Dedifferentiated amniotic fluid mesenchymal stem cell (primary cell): ENCODE results near the gene SNPH.
A peak's percentile ranks its signal among the peaks of the same experiment; 100 is the strongest.

Experiments used
- DNase-seq: peaks from one replicate; pipeline ENCODE4 v3.0.0-alpha.2; 2016; ENCODE audit errors: extremely low spot score

SNPH gene

DNA sequence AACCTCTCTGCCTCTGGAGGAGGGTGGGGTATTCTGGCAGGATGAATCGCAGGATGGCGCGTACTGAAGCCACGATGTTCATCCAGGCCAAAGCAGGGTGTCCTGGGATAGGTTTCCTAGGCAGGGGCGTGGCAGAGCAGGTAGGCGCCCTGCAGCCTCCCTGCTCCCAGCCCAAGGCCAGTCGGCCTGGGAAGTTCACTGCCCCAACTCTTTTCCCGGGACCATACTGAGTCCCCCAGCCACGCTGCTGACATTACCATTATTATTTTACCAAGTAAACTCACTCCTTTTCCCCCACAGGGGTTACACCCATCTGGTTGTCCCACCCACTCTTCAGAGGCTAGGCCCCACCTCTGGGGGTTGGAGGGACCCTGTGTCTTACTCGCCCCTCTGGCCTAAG, 41.1 kb downstream of the SNPH start:
- DNase-seq: no peak

DNA sequence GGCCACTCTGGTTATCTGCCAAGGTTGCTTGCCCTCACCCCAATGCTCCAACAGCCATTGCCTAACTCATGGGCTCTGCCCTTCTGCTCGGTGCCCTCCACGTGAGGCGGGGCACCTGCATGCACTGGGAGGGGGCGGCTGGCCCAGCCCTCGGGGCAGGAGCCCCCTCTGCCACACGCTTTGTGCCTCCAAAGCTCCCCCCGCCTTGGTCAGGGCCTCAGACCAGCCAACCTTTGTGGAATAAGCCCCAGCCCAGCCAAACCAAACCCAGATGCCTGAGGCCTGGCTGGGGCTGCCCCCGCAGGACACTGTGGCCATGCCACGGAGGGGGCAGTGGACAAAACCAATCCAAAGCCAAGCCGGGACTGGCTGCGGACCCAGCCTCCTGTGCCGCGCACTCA, 41.5 kb downstream of the SNPH start:
- DNase-seq: no peak

DNA sequence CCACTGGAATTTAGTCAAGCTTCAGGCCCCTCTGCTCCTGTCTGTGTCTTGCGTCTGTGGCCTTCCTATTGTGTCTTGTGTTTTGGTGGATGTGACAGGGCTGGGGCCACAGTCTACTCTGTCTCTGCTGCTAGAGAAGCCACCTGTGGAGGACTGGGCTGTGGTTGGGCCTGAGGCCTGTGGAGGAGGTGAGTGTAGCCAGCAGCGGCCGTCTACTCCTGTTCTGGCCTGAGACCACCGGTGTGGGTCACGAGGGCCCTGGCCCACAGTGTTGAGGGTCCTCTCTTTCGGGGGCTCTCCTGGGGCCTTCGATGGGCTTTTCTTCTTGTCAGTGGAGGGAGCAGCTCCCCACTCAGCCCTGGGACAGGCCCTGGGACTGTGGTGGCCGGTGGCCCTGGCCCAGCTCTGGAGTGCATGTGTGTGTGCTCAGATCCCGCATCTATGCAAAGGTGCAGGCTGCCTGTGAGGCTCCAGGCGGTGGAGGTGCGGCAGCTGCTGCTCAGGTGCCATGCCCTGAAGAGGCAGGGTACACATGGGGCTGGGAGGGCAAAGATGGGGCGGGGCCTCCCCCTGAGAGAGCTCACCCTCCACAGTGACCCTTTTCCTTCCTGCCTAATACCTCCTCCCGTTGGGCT, 42.1 kb downstream of the SNPH start:
- DNase-seq: no peak

DNA sequence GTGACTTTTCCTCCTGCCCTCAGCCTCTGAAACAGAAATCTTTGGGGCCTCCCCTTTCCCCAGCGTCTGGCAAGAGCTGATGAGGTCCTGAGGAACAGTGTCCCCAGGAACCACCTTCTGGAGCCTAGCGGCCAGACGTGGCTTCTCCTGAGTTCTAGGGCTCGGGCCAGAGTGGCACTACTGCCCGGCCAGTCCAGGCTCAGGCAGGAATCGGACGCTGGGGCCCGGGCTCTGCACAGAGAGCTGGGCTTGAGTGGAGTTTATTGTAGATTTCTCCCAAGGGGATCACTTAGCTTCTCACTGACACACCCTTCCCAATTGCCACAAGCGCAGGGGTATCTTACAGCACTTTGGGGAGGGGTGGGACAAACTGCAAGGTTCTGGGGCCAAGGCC, 42.6 kb downstream of the SNPH start:
- DNase-seq: no peak

DNA sequence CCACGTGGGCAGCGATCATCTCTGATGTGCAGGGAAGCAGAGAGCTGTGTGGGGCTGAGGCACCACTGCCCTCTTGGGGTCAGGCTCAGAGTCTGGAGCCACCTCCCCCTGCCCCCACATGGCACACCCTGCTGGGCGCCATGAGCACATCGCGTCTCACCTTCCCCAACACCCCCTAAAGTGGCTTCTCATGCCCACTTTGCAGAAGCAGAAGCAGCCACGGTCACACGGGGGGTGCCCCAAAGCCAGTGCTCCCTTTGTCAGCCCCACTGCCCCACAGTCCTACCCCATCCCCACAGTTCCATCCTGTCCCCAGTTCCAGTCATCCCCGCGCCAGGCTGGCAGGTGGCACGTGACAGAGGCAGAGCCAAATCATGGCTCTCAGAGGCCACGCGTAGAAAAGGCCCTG, 43.3 kb downstream of the SNPH start:
- DNase-seq: no peak

DNA sequence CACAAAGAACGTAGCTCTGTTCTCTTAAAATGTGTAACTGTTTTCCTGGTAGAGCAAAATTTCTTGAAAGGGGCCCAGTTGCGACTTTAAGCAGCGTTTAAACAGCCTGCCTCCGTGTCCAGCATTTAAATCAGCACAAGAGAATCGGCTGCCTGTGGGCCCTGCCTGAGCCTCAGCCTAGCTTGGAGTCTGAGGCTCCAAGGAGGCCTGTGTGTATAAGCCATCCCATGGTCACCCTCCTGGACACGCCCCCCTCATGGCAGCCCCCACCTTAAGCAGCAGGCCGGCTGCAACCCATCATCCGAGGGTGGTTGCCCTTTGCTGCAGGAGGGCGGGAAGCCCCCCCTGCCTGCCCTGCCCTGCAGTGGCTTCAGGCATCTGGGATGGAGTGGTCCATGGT, 44.0 kb downstream of the SNPH start:
- no peak for DNase-seq

DNA sequence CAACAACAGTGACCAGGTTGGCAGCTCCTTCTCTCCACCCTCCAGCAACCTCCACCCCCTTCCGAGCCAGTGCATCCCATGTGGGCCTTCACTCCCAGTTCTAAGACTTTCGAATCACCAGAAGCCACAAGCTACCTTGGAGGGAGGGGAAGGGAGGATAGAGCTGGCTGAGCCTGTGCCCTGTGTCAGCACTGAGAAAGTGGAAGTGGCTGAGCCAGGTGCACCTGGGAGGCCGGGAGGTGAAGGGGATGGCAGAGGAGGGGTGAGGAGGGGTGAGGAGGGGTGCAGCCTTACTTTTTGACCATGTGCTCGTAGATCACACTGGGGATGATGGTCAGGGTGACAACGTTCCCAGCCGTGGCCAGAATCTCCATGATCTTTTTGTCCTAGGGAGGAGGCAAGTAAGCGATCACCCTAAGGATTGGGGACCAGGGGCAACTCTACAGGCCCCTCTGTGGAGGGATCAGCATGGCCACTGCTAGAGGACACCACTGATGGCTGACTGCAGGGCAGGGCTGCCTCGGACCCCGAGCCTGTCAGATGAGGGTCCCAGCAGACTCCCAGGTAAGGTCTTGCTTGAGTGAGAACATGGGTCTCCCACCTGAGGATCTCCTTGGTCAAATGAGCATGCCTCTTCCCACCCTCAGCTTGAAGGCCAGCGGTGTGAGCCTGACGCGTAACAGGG, 44.6 kb downstream of the SNPH start:
- no peak for DNase-seq

DNA sequence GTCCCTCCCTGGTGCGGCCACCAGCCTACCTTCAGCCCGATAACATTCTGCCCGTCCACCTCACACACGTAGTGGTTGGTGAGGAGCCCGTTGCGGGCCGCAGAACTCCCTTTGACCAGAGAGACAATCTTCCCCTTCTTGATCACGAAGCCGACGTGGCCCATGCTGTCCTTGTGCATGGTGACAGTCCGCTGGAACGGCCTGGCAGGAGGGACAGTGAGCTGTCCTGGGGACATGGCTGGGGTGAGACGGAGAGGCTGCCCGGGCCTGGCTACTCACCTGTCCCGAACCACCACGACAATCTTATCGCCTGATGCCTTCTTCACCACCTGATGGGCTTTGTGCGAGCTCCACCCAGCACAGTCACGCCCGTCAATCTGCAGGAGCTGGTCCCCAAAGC, 46.2 kb downstream of the SNPH start:
- no peak for DNase-seq

DNA sequence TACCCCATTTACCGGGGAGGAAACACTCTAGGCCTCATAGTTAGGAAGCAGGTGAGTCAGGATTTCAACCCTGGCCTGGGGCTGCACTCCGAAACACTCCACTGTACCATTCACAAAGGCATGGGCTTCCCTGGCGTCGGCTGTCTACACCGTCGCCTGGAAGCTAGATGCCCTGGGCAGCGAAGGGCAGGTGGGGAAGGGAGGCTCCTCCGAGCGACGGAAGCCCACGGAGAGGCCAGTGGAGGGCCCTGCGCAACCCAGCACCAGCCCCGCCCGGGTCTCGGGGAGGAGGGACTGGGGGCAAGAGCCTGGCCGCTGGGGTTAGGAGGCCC, 46.8 kb downstream of the SNPH start:
- DNase-seq: no peak

DNA sequence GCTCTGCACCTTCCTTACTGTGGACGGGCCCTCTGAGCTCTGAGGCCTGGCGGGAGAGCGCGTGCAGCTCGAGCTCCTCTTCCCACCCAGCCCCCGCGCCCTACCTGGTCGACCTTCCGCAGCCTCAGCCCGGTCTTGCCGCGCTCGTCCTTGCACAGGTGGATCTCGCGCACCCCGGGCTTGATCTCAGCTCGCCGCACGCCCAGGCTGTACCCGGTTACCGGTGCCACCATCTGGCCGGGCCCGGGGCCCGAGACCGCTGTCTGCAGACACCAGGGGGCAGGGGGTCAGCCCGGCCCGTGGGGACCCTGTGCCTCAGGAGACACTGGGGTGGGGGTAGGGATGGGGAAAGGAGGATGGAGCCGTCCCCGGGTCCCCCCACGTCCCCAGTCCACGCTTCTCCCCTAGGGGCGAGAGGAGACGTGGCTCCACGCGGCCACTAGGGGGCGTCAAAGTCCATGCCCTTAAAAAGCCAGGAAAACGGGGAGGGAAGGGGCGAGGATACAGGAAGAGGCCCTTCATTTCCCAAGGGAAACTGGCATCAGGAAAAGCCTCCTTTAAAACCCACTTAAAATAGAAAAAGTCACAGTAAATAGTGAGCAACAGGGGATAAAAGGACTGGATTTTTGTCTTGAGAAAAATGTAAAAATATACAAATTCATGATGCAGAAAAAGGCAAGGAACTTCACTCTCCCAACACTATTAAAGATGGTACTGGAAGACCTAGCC, 47.3 kb downstream of the SNPH start:
- DNase-seq: peak; percentile 68

DNA sequence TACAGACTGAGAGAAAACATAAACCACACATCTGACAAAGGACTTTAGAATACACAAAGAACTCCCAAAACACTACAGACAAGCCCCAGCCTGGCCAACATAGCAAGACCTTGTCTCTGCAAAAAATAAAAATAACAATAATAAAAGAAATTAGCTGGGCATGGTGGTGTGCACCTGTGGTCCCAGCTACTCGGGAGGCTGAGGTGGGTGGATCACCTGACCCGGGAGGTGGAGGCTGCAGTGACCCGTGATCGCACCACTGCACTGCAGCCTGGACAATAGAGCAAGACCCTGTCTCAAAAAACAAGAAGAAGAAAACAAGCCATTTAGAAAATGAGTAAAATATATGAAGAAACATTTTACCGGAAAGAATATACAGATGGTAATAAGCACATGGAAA, 49.7 kb downstream of the SNPH start:
- DNase-seq: no peak

DNA sequence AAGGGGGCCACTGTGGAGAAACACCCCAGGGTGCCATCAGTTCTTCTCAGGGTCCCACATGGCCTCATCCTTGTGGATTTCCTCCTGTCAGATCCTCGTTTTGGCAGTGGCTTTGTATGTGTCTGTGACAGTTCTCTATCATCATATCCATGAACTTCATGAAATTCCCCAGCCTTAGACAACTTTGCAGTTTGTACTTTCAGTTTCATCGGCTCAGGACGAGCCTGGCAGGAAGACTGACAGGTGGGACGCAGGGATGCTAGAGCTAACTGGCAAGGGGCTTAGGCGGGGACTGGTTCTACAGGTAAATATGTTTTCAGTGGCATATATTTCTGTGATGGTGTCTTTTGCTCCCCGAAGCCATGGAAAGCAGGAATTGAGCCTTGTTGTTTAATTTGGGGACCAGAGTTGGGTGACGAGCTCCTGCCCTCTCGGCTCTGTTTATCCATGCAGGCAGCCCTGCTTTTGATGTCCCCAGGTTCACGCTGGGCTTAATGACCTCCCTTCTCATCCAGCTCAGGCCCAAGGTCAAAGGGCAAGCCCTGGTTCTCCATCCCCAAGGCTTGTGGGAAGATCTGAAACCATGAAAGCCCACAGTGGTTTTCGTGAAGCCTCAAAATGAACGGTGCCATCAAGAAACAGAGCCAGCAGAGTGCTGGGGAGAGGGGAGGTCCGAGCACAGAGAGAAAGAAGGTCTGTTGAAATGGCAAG, 51.6 kb downstream of the SNPH start:
- no peak for DNase-seq

DNA sequence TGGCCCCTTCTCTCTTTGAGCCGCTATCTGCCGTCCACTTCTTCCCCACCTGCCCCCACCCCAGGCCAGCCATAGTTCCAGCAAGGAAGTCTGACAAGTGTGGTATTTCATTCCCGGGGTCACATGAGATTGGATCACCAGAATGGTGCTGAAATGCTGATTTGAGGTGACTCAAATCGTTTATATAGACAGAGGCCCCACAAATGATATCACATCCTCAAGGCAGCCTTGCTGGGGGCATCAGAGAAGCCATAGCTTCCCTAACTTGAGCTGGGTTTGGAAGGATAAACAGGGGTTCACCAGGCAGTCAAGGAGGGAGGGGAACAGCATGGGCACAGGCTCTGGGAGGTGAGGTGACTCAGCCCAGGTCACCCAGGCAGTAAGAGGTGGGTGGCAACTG, 53.0 kb downstream of the SNPH start:
- no peak for DNase-seq

DNA sequence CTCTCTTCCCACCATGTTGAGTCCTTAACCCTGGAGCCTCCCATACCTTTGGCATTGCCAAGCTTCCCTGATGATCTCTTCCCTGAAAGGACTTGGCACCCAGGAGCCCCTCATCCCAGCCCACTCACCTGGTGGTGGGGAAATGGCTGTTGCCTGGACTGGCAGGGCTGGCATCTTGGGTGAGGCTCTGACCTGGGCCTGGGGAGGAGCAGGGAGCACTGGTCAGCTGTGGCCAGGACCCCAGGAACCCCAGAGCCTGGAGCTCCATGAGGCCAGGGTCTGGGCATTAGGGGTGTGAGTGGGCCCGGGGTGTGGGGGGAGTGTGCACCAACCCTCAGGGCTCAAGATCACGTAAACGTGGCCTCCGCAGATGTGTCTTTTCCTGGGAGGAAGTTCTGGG, 53.4 kb downstream of the SNPH start:
- no peak for DNase-seq

DNA sequence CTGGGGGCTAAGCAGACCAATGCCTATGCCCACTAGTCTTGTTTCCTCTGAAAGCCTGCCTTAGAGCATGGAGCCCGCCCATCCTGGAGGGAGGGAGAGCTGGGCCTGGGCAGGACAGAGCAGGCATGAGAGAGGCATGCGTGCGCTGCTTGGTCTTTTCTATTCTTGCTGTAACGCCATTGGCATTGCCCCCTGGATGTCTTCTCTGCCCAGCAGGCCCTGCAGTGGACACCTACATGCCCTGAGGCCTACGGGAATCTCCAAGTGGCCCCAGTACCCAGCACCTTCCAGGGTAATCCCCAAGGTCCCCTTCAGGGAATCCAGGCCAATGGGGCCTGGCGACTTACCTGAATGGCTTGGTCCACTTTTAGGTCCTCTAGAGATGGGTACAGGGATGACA, 53.9 kb downstream of the SNPH start:
- no peak for DNase-seq

DNA sequence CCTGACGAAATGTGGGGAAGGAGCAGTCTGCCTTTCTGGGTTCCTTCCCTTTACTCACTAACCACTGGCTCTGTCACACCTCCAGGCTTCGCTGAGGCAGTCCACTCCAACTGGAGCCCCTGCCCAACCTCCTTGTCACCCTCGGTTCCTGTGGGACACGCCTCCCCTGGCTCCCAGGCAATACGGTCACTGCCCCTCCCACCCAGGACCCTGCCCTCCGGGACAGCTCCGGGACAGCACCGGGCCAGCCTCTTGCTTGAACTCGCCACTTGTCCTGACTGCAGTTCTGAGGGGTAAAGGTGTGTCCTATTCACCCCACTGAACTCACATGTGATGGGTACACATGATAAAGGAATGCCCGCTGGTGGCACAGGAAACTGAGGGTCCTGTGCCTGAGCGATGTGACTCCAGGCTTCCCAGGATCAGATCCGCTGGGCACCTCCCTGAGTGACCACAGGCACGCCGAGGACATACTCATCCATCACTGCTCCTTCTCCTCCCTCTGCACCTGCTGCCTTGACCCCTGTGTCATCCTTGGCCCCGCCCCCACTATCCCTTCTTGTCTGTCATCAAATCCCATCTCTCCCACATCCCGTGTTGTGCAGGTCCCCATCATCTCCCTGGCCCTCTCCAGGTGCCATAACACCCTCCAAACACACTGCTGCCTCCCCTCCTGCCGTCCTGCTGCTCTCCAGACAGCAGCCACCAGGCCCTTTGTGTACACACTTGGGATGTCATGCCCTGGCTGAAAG, 55.0 kb downstream of the SNPH start:
- no peak for DNase-seq

DNA sequence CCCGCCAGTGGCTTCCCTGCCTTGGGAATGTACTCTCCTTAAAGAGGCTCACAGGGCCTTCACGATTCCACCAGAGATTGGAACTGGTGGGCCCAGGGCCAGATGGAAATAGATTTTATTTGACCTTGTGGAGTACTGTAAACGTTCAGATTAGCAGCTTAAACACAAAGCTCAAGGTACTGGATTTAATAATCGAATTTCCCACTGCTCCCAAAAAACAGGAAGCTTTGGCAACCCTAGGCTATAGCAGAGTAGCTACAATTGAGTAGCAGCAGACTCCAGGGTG, 55.5 kb downstream of the SNPH start:
- DNase-seq: no peak

DNA sequence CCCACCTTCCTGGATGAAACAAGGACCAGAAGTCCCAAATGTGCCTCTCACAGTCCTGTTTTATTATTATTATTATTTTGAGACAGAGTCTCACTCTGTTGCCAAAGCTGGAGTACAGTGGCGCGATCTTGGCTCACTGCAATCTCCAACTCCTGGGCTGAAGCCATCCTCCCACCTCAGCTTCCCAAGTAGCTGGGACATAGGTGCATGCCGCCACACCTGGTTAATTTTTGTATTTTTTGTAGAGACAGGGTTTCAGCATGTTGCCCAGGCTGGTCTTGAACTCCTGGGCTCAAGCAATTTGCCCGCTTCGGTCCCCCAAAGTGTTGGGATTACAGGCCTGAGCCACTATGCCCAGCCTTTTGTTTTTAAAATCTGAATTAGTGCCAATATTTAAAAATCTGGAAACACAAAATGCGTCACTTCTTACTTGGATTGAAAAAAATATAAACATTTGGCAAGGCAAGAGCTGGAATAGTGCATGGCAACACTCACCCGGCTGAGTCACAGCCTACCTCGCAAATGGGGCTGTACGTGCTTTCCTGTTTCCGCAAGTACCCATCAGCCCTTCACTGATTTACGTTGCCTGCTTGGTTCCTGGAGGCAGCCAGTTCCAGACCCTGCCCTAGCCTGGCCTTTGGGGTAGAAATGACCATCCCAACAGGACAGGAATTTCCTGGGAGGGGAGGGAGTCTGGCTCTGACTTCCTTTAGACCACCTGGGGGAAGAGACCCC, 56.6 kb downstream of the SNPH start:
- DNase-seq: peak; percentile 45

DNA sequence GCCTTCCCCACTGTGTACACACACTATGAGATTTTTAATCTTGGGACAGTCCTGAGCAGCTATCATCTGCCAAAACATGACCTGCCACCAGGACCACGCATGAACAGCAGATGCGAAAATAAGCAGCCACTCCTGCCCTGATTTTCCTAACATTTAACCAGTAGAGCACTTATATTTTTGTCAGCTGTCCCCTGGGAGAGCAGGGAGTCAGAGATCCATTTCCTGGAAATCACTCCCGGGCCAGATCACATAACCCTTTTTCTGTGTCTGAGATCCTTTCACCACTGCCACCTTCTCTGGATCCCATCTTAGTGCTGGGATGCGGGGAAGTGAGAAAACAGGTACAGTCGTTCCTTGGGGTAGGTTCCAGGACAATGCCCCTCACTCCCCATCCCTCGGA, 57.2 kb downstream of the SNPH start:
- no peak for DNase-seq

DNA sequence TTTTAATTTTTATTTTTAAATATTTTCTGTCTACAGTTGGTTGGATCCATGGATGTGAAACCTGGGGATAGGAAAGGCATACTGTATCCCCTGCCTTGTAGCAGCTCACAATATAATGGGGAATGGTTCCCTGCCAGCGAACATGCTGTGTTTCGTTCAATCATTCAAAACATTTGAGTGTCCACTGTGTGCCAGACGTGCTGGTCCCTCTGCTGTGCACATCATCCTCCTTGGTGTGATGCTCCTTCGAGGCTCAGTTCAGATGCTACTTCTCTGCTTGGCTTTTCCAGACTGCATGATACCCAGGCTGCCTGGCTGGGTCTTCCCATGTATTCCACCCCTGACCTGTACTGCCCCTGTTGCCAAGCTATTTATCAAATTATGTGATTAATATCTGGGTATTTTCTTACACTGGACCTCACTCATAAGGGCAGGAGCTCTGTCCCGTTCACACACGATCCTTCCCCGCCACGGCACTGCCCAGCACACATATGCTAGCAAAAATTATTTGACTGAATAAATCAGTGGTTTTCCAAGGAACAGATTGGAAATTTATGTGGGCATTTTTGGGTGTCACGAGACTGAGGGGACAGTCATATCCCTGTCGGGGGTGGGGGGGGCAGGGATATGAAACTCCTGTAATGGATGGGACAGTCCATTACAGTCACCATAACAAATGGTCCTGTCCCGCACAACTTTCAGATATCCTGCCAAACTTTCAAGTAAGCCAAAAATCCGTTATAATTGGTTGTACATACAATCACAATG, 57.9 kb downstream of the SNPH start:
- no peak for DNase-seq
